GM12878 (cell line): Measurements from ENCODE around the gene MTHFD1. TPM values are rescaled to one million over a fixed set of nuclear protein-coding genes. Genes with fewer than 3 reads are reported as not detected.

Source experiments
- ASH2L ChIP-seq: fragments of 300-600, 200-600 bp; sonication (generic); IDR thresholded peaks from 2 replicates; pipeline ENCODE4 v1.6.1; 2017; ENCODE audit warnings: low read depth, mild to moderate bottlenecking, borderline replicate concordance
- CBX3 ChIP-seq: fragments of 200-600 bp; sonication (generic); IDR thresholded peaks from 2 replicates; pipeline ENCODE4 v1.6.1; 2016; ENCODE audit warnings: low read depth, borderline replicate concordance
- HDAC6 ChIP-seq: fragments of 200-600 bp; sonication (generic); IDR thresholded peaks from one replicate; pipeline ENCODE4 v1.8.0; 2017; ENCODE audit warnings: antibody characterized with exemption; ENCODE audit not compliant: unreplicated experiment
- MYB ChIP-seq: fragments of 150-350 bp; IDR thresholded peaks from 2 replicates; pipeline ENCODE4 v1.6.1; 2014; ENCODE audit warnings: mild to moderate bottlenecking, low read depth, low read length, borderline replicate concordance
- SMC3 ChIP-seq: IDR thresholded peaks from 2 replicates; pipeline ENCODE4 v1.6.1; 2011; ENCODE audit warnings: low read length, improper control_type of control experiment, borderline replicate concordance
- SREBF2 ChIP-seq: IDR thresholded peaks from 2 replicates; pipeline ENCODE4 v1.6.1; 2012; ENCODE audit warnings: mild to moderate bottlenecking, low read length
- SRF ChIP-seq, 2 experiments: IDR thresholded peaks; 2 replicates each; pipeline ENCODE4 v1.6.1; 2011; ENCODE audit warnings: low read depth in 2 of 2, low read length in 2 of 2, mild to moderate bottlenecking in 1 of 2, moderate library complexity in 1 of 2
- STAT1 ChIP-seq: fragments of 450-650 bp; conservative IDR thresholded peaks from 2 replicates; pipeline ENCODE4 v1.6.1; 2014; ENCODE audit warnings: antibody characterized with exemption, mild to moderate bottlenecking
- polyA plus RNA-seq, 11 experiments: library from polyadenylated mRNA; depleted of rRNA in 4 of 11; unstranded in 6 of 11; stranded (reverse) in 5 of 11; fragments of >200 nt; fragmentation: Nextera tagmentation in 4 of 11; fragmentation: Illumina TruSeq in 1 of 11; extraction: Ambion mirVana in 4 of 11; extraction: Trizol in 1 of 11; gene quantifications; 1 replicate in 1 of 11; 2 replicates in 10 of 11; pipeline versions ENCODE4 v1.2.1 to v1.2.3, GENCODE V29; 2011 to 2016; ENCODE audit warnings: inconsistent platforms in 2 of 11, missing spikeins in 2 of 11, low read depth in 1 of 11
- total RNA-seq, 4 experiments: library from RNA; depleted of rRNA in 3 of 4; stranded (reverse); fragments of >200 nt in 3 of 4; fragmentation: Illumina TruSeq in 1 of 4; extraction: Trizol in 1 of 4; gene quantifications; 2 replicates each; pipeline versions ENCODE4 v1.2.1 to v1.2.3, GENCODE V29; 2013 to 2021
- TF ChIP-seq, protein P1 (sequence below): fragments of 450-650 bp; IDR thresholded peaks from 2 replicates; pipeline ENCODE4 v1.6.1; 2018; ENCODE audit warnings: mild to moderate bottlenecking, low read depth, moderate library complexity; ENCODE audit not compliant: partially characterized antibody
- TF ChIP-seq, protein P2 (sequence below): fragments of 150-350 bp; IDR thresholded peaks from 2 replicates; pipeline ENCODE4 v1.6.1; 2014; ENCODE audit warnings: mild to moderate bottlenecking, low read depth, low read length
- TF ChIP-seq, protein P3 (sequence below): fragments of 450-650 bp; formaldehyde crosslinking; IDR thresholded peaks from 2 replicates; pipeline ENCODE4 v1.5.0; 2022; ENCODE audit warnings: mild to moderate bottlenecking, missing genetic modification characterization
- TF ChIP-seq, protein P4 (sequence below): fragments of 450-650 bp; IDR thresholded peaks from 2 replicates; pipeline ENCODE4 v1.6.1; 2017; ENCODE audit warnings: mild to moderate bottlenecking
- TF ChIP-seq, protein P5 (sequence below): IDR thresholded peaks from 2 replicates; pipeline ENCODE4 v1.6.1; 2012; ENCODE audit warnings: low read depth, low read length, improper control_type of control experiment
- TF ChIP-seq, protein P6 (sequence below): IDR thresholded peaks from 2 replicates; pipeline ENCODE4 v1.6.1; 2012; ENCODE audit warnings: low read depth, low read length, improper control_type of control experiment
- TF ChIP-seq, protein P7 (sequence below): IDR thresholded peaks from 2 replicates; pipeline ENCODE4 v1.6.1; 2011; ENCODE audit warnings: borderline replicate concordance, low read depth, mild to moderate bottlenecking, moderate library complexity, mixed read lengths, low read length; ENCODE audit not compliant: insufficient read depth; ENCODE audit errors: extremely low read length

Gene MTHFD1
- total and polyA plus RNA-seq, 10 of the 15 experiments (the other 5 are each of a cell fraction or from before 2014, with no cell fraction given): 99.3 to 310 (median 173) TPM

DNA sequence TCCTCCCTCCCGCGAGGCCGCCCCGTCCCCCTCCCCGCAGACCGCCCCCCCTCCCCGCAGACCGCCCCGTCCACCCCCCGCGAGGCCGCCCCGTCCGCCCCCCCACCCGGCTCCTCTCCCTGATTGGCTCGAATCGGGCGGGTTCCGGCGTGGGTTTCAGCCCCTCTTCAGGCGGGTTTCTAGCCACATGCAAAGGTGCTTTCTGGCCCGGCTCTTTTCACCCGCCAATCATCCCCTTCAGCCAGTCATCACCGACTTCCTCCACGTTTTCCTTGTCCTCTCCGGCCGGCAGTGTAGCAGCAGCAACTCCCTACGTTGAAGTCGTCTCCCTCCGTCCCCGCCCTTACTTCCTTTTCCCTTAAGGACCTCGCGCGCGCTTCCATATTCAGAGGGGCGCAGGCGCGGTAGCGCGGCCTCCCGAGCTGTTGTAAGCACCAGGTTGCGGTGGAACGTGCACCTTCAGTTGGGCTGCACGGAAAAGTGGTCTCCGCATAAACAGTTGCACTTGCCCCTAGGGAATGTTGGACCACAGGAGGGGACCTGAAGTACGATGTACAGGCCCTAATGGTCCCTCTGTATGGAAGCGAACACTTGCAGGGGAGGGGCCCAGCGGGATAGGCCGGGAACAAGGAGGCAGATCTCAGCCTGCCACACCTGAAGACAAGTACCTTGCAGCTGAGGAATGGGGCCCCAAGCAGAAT, 49.4 kb upstream of the MTHFD1 start (continued):
- TF ChIP-seq, protein P1, sequence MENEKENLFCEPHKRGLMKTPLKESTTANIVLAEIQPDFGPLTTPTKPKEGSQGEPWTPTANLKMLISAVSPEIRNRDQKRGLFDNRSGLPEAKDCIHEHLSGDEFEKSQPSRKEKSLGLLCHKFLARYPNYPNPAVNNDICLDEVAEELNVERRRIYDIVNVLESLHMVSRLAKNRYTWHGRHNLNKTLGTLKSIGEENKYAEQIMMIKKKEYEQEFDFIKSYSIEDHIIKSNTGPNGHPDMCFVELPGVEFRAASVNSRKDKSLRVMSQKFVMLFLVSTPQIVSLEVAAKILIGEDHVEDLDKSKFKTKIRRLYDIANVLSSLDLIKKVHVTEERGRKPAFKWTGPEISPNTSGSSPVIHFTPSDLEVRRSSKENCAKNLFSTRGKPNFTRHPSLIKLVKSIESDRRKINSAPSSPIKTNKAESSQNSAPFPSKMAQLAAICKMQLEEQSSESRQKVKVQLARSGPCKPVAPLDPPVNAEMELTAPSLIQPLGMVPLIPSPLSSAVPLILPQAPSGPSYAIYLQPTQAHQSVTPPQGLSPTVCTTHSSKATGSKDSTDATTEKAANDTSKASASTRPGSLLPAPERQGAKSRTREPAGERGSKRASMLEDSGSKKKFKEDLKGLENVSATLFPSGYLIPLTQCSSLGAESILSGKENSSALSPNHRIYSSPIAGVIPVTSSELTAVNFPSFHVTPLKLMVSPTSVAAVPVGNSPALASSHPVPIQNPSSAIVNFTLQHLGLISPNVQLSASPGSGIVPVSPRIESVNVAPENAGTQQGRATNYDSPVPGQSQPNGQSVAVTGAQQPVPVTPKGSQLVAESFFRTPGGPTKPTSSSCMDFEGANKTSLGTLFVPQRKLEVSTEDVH: no peak
- TF ChIP-seq SRF (IDR thresholded peaks at IDR 0.05; ENCODE audit: low read depth in 2 of 2, low read length in 2 of 2): no peak
- TF ChIP-seq, protein P2, sequence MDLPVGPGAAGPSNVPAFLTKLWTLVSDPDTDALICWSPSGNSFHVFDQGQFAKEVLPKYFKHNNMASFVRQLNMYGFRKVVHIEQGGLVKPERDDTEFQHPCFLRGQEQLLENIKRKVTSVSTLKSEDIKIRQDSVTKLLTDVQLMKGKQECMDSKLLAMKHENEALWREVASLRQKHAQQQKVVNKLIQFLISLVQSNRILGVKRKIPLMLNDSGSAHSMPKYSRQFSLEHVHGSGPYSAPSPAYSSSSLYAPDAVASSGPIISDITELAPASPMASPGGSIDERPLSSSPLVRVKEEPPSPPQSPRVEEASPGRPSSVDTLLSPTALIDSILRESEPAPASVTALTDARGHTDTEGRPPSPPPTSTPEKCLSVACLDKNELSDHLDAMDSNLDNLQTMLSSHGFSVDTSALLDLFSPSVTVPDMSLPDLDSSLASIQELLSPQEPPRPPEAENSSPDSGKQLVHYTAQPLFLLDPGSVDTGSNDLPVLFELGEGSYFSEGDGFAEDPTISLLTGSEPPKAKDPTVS: no peak
- TF ChIP-seq CBX3: no peak
- TF ChIP-seq STAT1: 0 out of 2 replicates have a peak, but pooled peaks have one; percentile 69
- TF ChIP-seq, protein P3, sequence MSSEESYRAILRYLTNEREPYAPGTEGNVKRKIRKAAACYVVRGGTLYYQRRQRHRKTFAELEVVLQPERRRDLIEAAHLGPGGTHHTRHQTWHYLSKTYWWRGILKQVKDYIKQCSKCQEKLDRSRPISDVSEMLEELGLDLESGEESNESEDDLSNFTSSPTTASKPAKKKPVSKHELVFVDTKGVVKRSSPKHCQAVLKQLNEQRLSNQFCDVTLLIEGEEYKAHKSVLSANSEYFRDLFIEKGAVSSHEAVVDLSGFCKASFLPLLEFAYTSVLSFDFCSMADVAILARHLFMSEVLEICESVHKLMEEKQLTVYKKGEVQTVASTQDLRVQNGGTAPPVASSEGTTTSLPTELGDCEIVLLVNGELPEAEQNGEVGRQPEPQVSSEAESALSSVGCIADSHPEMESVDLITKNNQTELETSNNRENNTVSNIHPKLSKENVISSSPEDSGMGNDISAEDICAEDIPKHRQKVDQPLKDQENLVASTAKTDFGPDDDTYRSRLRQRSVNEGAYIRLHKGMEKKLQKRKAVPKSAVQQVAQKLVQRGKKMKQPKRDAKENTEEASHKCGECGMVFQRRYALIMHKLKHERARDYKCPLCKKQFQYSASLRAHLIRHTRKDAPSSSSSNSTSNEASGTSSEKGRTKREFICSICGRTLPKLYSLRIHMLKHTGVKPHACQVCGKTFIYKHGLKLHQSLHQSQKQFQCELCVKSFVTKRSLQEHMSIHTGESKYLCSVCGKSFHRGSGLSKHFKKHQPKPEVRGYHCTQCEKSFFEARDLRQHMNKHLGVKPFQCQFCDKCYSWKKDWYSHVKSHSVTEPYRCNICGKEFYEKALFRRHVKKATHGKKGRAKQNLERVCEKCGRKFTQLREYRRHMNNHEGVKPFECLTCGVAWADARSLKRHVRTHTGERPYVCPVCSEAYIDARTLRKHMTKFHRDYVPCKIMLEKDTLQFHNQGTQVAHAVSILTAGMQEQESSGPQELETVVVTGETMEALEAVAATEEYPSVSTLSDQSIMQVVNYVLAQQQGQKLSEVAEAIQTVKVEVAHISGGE: no peak
- no peak for TF ChIP-seq MYB
- TF ChIP-seq, protein P4, sequence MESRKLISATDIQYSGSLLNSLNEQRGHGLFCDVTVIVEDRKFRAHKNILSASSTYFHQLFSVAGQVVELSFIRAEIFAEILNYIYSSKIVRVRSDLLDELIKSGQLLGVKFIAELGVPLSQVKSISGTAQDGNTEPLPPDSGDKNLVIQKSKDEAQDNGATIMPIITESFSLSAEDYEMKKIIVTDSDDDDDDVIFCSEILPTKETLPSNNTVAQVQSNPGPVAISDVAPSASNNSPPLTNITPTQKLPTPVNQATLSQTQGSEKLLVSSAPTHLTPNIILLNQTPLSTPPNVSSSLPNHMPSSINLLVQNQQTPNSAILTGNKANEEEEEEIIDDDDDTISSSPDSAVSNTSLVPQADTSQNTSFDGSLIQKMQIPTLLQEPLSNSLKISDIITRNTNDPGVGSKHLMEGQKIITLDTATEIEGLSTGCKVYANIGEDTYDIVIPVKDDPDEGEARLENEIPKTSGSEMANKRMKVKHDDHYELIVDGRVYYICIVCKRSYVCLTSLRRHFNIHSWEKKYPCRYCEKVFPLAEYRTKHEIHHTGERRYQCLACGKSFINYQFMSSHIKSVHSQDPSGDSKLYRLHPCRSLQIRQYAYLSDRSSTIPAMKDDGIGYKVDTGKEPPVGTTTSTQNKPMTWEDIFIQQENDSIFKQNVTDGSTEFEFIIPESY: no peak
- TF ChIP-seq SREBF2: no peak
- no peak for TF ChIP-seq SMC3
- TF ChIP-seq, protein P5, sequence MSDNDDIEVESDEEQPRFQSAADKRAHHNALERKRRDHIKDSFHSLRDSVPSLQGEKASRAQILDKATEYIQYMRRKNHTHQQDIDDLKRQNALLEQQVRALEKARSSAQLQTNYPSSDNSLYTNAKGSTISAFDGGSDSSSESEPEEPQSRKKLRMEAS: no peak; the same call in 1 of the 2 replicates
- no peak for TF ChIP-seq ASH2L
- no peak for TF ChIP-seq HDAC6
- TF ChIP-seq, protein P6, sequence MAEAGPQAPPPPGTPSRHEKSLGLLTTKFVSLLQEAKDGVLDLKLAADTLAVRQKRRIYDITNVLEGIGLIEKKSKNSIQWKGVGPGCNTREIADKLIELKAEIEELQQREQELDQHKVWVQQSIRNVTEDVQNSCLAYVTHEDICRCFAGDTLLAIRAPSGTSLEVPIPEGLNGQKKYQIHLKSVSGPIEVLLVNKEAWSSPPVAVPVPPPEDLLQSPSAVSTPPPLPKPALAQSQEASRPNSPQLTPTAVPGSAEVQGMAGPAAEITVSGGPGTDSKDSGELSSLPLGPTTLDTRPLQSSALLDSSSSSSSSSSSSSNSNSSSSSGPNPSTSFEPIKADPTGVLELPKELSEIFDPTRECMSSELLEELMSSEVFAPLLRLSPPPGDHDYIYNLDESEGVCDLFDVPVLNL: 0 out of 2 replicates have a peak, but pooled peaks have one; percentile 30
- TF ChIP-seq, protein P7, sequence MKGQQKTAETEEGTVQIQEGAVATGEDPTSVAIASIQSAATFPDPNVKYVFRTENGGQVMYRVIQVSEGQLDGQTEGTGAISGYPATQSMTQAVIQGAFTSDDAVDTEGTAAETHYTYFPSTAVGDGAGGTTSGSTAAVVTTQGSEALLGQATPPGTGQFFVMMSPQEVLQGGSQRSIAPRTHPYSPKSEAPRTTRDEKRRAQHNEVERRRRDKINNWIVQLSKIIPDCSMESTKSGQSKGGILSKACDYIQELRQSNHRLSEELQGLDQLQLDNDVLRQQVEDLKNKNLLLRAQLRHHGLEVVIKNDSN: no peak
